GM23338 (cell line): ENCODE results near the gene CHD1. TPM values are rescaled to one million over a fixed set of nuclear protein-coding genes. Genes with fewer than 3 reads are reported as not detected.

ENCODE experiments used
- ATAC-seq: fragments of 200-7000 bp; cut with Tn5 transposase; 3 replicates; pipeline ENCODE4 v1.9.1; 2020
- DNase-seq: peaks from one replicate; pipeline ENCODE4 v3.0.0-alpha.2; 2015; ENCODE audit warnings: low spot score
- H2AFZ ChIP-seq: fragments of 200-600 bp; sonication (generic); 2 replicates; pipeline ENCODE4 v1.8.0; 2016; ENCODE audit warnings: antibody characterized with exemption, mild to moderate bottlenecking, moderate library complexity
- H3F3A ChIP-seq: fragments of 200-600 bp; sonication (generic); replicated peaks from 2 replicates; pipeline ENCODE4 v1.8.0; 2017; ENCODE audit warnings: antibody characterized with exemption, mixed run types, low read depth
- H3K27ac ChIP-seq: fragments of 200-600 bp; sonication (generic); 2 replicates; pipeline ENCODE4 v1.6.1; 2016; ENCODE audit warnings: low read depth
- H3K27me3 ChIP-seq: fragments of 200-600 bp; sonication (generic); 2 replicates; pipeline ENCODE4 v1.8.0; 2016; ENCODE audit warnings: mild to moderate bottlenecking, mixed run types, moderate library complexity; ENCODE audit not compliant: insufficient read depth
- H3K36me3 ChIP-seq: fragments of 200-600 bp; sonication (generic); 2 replicates; pipeline ENCODE4 v1.8.0; 2016; ENCODE audit warnings: mild to moderate bottlenecking; ENCODE audit not compliant: insufficient read depth
- H3K4me1 ChIP-seq: fragments of 200-600 bp; sonication (generic); 2 replicates; pipeline ENCODE4 v1.8.0; 2016; ENCODE audit warnings: mild to moderate bottlenecking, moderate library complexity; ENCODE audit not compliant: insufficient read depth
- H3K4me2 ChIP-seq: fragments of 200-600 bp; sonication (generic); 2 replicates; pipeline ENCODE4 v1.7.1; 2017; ENCODE audit warnings: mixed run types
- H3K4me3 ChIP-seq: fragments of 200-600 bp; sonication (generic); 2 replicates; pipeline ENCODE4 v1.6.1; 2016; ENCODE audit warnings: mixed run types
- H3K79me2 ChIP-seq: fragments of 200-600 bp; sonication (generic); replicated peaks from 2 replicates; pipeline ENCODE4 v1.8.0; 2017; ENCODE audit warnings: mild to moderate bottlenecking; ENCODE audit not compliant: insufficient read depth
- H3K9me2 ChIP-seq: fragments of 200-600 bp; sonication (generic); 2 replicates; pipeline ENCODE4 v1.8.0; 2017; ENCODE audit not compliant: insufficient read depth
- H4K20me1 ChIP-seq: fragments of 200-600 bp; sonication (generic); replicated peaks from 2 replicates; pipeline ENCODE4 v1.8.0; 2017; ENCODE audit warnings: mild to moderate bottlenecking; ENCODE audit not compliant: insufficient read depth
- H3K27ac Mint-ChIP-seq: 2 replicates; pipeline ENCODE4 v1.8.0; 2020; ENCODE audit warnings: inconsistent platforms, mild to moderate bottlenecking, moderate library complexity, mixed read lengths
- H3K27me3 Mint-ChIP-seq: 3 replicates; pipeline ENCODE4 v1.8.0; 2022; ENCODE audit warnings: low read depth, mild to moderate bottlenecking, moderate library complexity, mixed read lengths, inconsistent platforms; ENCODE audit not compliant: insufficient read depth, poor library complexity
- H3K36me3 Mint-ChIP-seq: 3 replicates; pipeline ENCODE4 v1.8.0; 2021; ENCODE audit warnings: low read depth, mild to moderate bottlenecking, inconsistent platforms, moderate library complexity, mixed read lengths
- H3K4me1 Mint-ChIP-seq: 3 replicates; pipeline ENCODE4 v1.8.0; 2020; ENCODE audit warnings: mild to moderate bottlenecking, inconsistent platforms, mixed read lengths
- H3K4me3 Mint-ChIP-seq: 3 replicates; pipeline ENCODE4 v1.8.0; 2021; ENCODE audit warnings: moderate library complexity, mild to moderate bottlenecking, inconsistent platforms, mixed read lengths
- H3K9me3 Mint-ChIP-seq: 3 replicates; pipeline ENCODE4 v1.8.0; 2020; ENCODE audit warnings: moderate library complexity, mild to moderate bottlenecking, inconsistent platforms, mixed read lengths
- CREB1 ChIP-seq: fragments of 250-450 bp; sonication (Bioruptor Pico); IDR thresholded peaks from 2 replicates; pipeline ENCODE4 v1.5.0; 2020; ENCODE audit warnings: low read depth, mild to moderate bottlenecking, moderate library complexity
- CTCF ChIP-seq, 2 experiments: fragments of 200-600 bp in 1 of 2; sonication (generic) in 1 of 2; conservative IDR thresholded peaks; 2 replicates each; pipeline versions ENCODE4 v1.5.1 to v1.6.1; 2016 to 2017; ENCODE audit warnings: antibody characterized with exemption in 2 of 2, low read depth in 2 of 2, mild to moderate bottlenecking in 2 of 2, moderate library complexity in 1 of 2
- EZH2 ChIP-seq: fragments of 200-600 bp; sonication (generic); IDR thresholded peaks from one replicate; pipeline ENCODE4 v1.8.0; 2017; ENCODE audit warnings: antibody characterized with exemption, mild to moderate bottlenecking, low read depth; ENCODE audit not compliant: unreplicated experiment
- EZH2phosphoT487 ChIP-seq: fragments of 200-600 bp; sonication (generic); IDR thresholded peaks from one replicate; pipeline ENCODE4 v1.8.1; 2018; ENCODE audit warnings: antibody characterized with exemption; ENCODE audit not compliant: unreplicated experiment
- JUNB ChIP-seq: IDR thresholded peaks from one replicate; pipeline ENCODE4 v1.6.1; 2016; ENCODE audit warnings: antibody characterized with exemption; ENCODE audit not compliant: unreplicated experiment
- NANOG ChIP-seq: IDR thresholded peaks from 2 replicates; pipeline ENCODE4 v1.6.1; 2016; ENCODE audit warnings: antibody characterized with exemption, borderline replicate concordance
- POLR2AphosphoS5 ChIP-seq: IDR thresholded peaks from 2 replicates; pipeline ENCODE4 v1.6.1; 2016; ENCODE audit warnings: antibody characterized with exemption, low read depth
- REST ChIP-seq: IDR thresholded peaks from one replicate; pipeline ENCODE4 v1.6.1; 2018; ENCODE audit warnings: antibody characterized with exemption; ENCODE audit not compliant: unreplicated experiment
- STAT1 ChIP-seq: IDR thresholded peaks from one replicate; pipeline ENCODE4 v1.6.1; 2016; ENCODE audit warnings: antibody characterized with exemption; ENCODE audit not compliant: unreplicated experiment
- ZNF114 ChIP-seq: fragments of 250-450 bp; sonication (Bioruptor Pico); IDR thresholded peaks from 2 replicates; pipeline ENCODE4 v1.5.0; 2020; ENCODE audit warnings: mild to moderate bottlenecking, moderate library complexity
- ZNF331 ChIP-seq: fragments of 250-450 bp; sonication (Bioruptor Pico); IDR thresholded peaks from 2 replicates; pipeline ENCODE4 v1.5.0; 2020; ENCODE audit warnings: low read depth, mild to moderate bottlenecking, moderate library complexity
- polyA plus RNA-seq: library from polyadenylated mRNA; unstranded; fragments of >200 nt; fragmentation: Nextera tagmentation; extraction: Ambion mirVana; gene quantifications from 2 replicates; pipeline ENCODE4 v1.2.1, GENCODE V29; 2016
- total RNA-seq: library from RNA; depleted of rRNA; stranded (reverse); fragments of >200 nt; shearing (Covaris generic); gene quantifications from 2 replicates; pipeline ENCODE4 v1.2.3, GENCODE V29; 2014

CHD1 gene
- total and polyA plus RNA-seq, 2 experiments from 2014 or later: 36.4 to 75.6 TPM

GRCh38 chr5:98899456-98899855 is 29.4 kb downstream of the CHD1 start (continued):
- TF ChIP-seq JUNB: no peak
- TF ChIP-seq ZNF331 (CRISPR knock-in tag): no peak
- TF ChIP-seq EZH2: no peak
- TF ChIP-seq EZH2phosphoT487: no peak
- TF ChIP-seq REST: no peak
- no peak for TF ChIP-seq ZNF114 (CRISPR knock-in tag)

GRCh38 chr5:98898743-98899142 is 30.1 kb downstream of the CHD1 start:
- peaks cover 71% of the 10 kb centered on the region for H3K36me3 Mint-ChIP-seq
- Histone ChIP-seq H3K4me2 (no peak overlapping the region), H3K4me3 (no peak overlapping the region), H3K36me3 (peaks cover 89% of the 10 kb centered on the region), H3K79me2 (0 out of 2 replicates have a peak, but pooled peaks cover 2% of the 10 kb centered on the region), H3K4me1 (no peaks in the 10 kb centered on the region), H3F3A (no peaks in the 10 kb centered on the region), H3K27me3 (no peaks in the 10 kb centered on the region), H3K9me2 (no peaks in the 10 kb centered on the region), H4K20me1 (0 out of 2 replicates have a peak, but pooled peaks cover 6% of the 10 kb centered on the region), H2AFZ (no peak overlapping the region), H3K27ac (no peak overlapping the region)
- H3K4me1 Mint-ChIP-seq: no peaks in the 10 kb centered on the region
- H3K9me3 Mint-ChIP-seq: no peaks in the 10 kb centered on the region
- H3K27ac Mint-ChIP-seq: no peak overlapping the region
- ATAC-seq (no peak), DNase-seq (no peak)
- no peak overlapping the region for H3K4me3 Mint-ChIP-seq
- no peaks in the 10 kb centered on the region for H3K27me3 Mint-ChIP-seq
- no peak for TF ChIP-seq NANOG
- TF ChIP-seq POLR2AphosphoS5: no peak
- no peak for TF ChIP-seq STAT1
- TF ChIP-seq ZNF331 (CRISPR knock-in tag): no peak
- no peak for TF ChIP-seq CTCF (conservative IDR thresholded peaks at IDR 0.05; ENCODE audit: low read depth in 2 of 2)
- TF ChIP-seq JUNB: no peak
- no peak for TF ChIP-seq CREB1
- no peak for TF ChIP-seq REST
